Measurements from ENCODE around the gene C20orf141. TPM values are rescaled to one million over a fixed set of nuclear protein-coding genes. Genes with fewer than 3 reads are reported as not detected.

C20orf141 gene
- total RNA-seq, 4 donors from 2014 or later = not detected

GRCh38 chr20:2775139-2775538, 39.6 kb upstream of the C20orf141 start:
- TF ChIP-seq POLR2A (IDR thresholded peaks at IDR 0.05) = no peak
- TF ChIP-seq EP300 (IDR thresholded peaks at IDR 0.05) = no peak
- TF ChIP-seq CTCF (IDR thresholded peaks at IDR 0.05) = no peak
- peaks cover 0 to 20% (median 2%) of the 10 kb centered on the region in 4 donors for H3K9me3 ChIP-seq
- no peaks in the 10 kb centered on the region for H3K36me3 ChIP-seq
- H3K4me1 ChIP-seq = no peaks in the 10 kb centered on the region
- H3K4me3 ChIP-seq = no peak overlapping the region
- H3K27ac ChIP-seq = no peak overlapping the region
- H3K27me3 ChIP-seq = peaks cover 0 to 9% of the 10 kb centered on the region in 2 donors
- no peak for DNase-seq (ENCODE audit: low spot score in 2 of 2)
- WGBS, 2 donors = 79% methylated on average over 3 of the region's 3 CpGs

GRCh38 chr20:2778602-2779321, 36.0 kb upstream of the C20orf141 start:
- no peak overlapping the region for H3K27ac ChIP-seq
- no peak for DNase-seq (ENCODE audit: low spot score in 2 of 2)
- H3K9me3 ChIP-seq = peaks cover 0 to 20% (median 2%) of the 10 kb centered on the region in 4 donors
- H3K4me3 ChIP-seq = no peak overlapping the region
- 76 to 83% methylated on average over 10 of the region's 10 CpGs for WGBS, 2 donors
- no peaks in the 10 kb centered on the region for H3K36me3 ChIP-seq
- H3K4me1 ChIP-seq = no peaks in the 10 kb centered on the region
- TF ChIP-seq CTCF (IDR thresholded peaks at IDR 0.05) = no peak
- TF ChIP-seq EP300 (IDR thresholded peaks at IDR 0.05) = no peak
- TF ChIP-seq POLR2A (IDR thresholded peaks at IDR 0.05) = no peak
- no peaks in the 10 kb centered on the region for H3K27me3 ChIP-seq

- no peaks in the 10 kb centered on the region for H3K4me1 ChIP-seq
- WGBS, 2 donors = 41 to 48% methylated on average over 3 of the region's 3 CpGs
- TF ChIP-seq POLR2A (IDR thresholded peaks at IDR 0.05) (no peak), CTCF (IDR thresholded peaks at IDR 0.05) (no peak), EP300 (IDR thresholded peaks at IDR 0.05) (no peak)
- H3K27me3 ChIP-seq = no peaks in the 10 kb centered on the region
- H3K27ac ChIP-seq = no peak overlapping the region
- H3K9me3 ChIP-seq = peaks cover 0 to 5% (median 0%) of the 10 kb centered on the region in 4 donors
- DNase-seq (ENCODE audit: low spot score in 2 of 2) = no peak
- H3K4me3 ChIP-seq = no peak overlapping the region
- H3K36me3 ChIP-seq = no peaks in the 10 kb centered on the region
Measured at GRCh38 chr20:2780948-2781347, 33.8 kb upstream of the C20orf141 start.

- H3K27ac ChIP-seq = no peak overlapping the region
- 81 to 85% methylated on average over 6 of the region's 6 CpGs for WGBS, 2 donors
- H3K36me3 ChIP-seq = no peaks in the 10 kb centered on the region
- peaks cover 0 to 1% of the 10 kb centered on the region in 2 donors for H3K27me3 ChIP-seq
- no peak overlapping the region for H3K4me3 ChIP-seq
- no peak for TF ChIP-seq CTCF (IDR thresholded peaks at IDR 0.05)
- TF ChIP-seq POLR2A (IDR thresholded peaks at IDR 0.05) = no peak
- TF ChIP-seq EP300 (IDR thresholded peaks at IDR 0.05) = no peak
- H3K9me3 ChIP-seq = peaks cover 0 to 6% (median 0%) of the 10 kb centered on the region in 4 donors
- DNase-seq (ENCODE audit: low spot score in 2 of 2) = no peak
- no peaks in the 10 kb centered on the region for H3K4me1 ChIP-seq
Measured at GRCh38 chr20:2783908-2784566, 30.8 kb upstream of the C20orf141 start.

GRCh38 chr20:2793471-2793870, 21.3 kb upstream of the C20orf141 start:
- no peak overlapping the region for H3K27ac ChIP-seq
- TF ChIP-seq EP300 (IDR thresholded peaks at IDR 0.05) (no peak), CTCF (IDR thresholded peaks at IDR 0.05) (no peak), POLR2A (IDR thresholded peaks at IDR 0.05) (no peak)
- H3K4me3 ChIP-seq = no peak overlapping the region
- no peak for DNase-seq (ENCODE audit: low spot score in 2 of 2)
- H3K27me3 ChIP-seq = peaks cover 0 to 38% of the 10 kb centered on the region in 2 donors
- H3K36me3 ChIP-seq = no peaks in the 10 kb centered on the region
- H3K9me3 ChIP-seq = peaks cover 0 to 6% (median 0%) of the 10 kb centered on the region in 4 donors
- no peaks in the 10 kb centered on the region for H3K4me1 ChIP-seq
- 87 to 88% methylated on average over 6 of the region's 6 CpGs for WGBS, 2 donors
